ENCODE results near the gene ASGR2.
"Not testable (repeated sequence)": the region's sequence is repeated elsewhere in the genome, so short reads cannot be mapped to it uniquely, and the experiment has no call there.

Gene ASGR2

GRCh38 chr17:7097940-7098339 is 16.7 kb downstream of the ASGR2 start:
- DNase-seq: no peak

GRCh38 chr17:7095625-7096024 is 19.0 kb downstream of the ASGR2 start:
- DNase-seq: peak; percentile 6

- no peak for DNase-seq
Measured at GRCh38 chr17:7094652-7095019, 20.0 kb downstream of the ASGR2 start.

- not testable (repeated sequence) for DNase-seq
Measured at GRCh38 chr17:7091311-7092005, 23.2 kb downstream of the ASGR2 start.

GRCh38 chr17:7089570-7089969 is 25.1 kb downstream of the ASGR2 start:
- DNase-seq: not testable (repeated sequence)

GRCh38 chr17:7088442-7088841 is 26.2 kb downstream of the ASGR2 start:
- not testable (repeated sequence) for DNase-seq

GRCh38 chr17:7084088-7084487 is 30.5 kb downstream of the ASGR2 start:
- DNase-seq: no peak

- no peak for DNase-seq
Measured at GRCh38 chr17:7083592-7083991, 31.0 kb downstream of the ASGR2 start.

- no peak for DNase-seq
Measured at GRCh38 chr17:7081341-7082062, 33.1 kb downstream of the ASGR2 start.

- DNase-seq: no peak
Measured at GRCh38 chr17:7080456-7081041, 34.1 kb downstream of the ASGR2 start.

GRCh38 chr17:7079581-7080455 is 34.8 kb downstream of the ASGR2 start, which contains the start of gene CLEC10A:
CLEC10A (minus strand) TSS chr17:7080251; CDS start chr17:7078812, 1,439 bp downstream.
- no peak for DNase-seq

GRCh38 chr17:7078711-7079110 is 35.9 kb downstream of the ASGR2 start:
- DNase-seq: no peak

GRCh38 chr17:7077911-7078546 is 36.6 kb downstream of the ASGR2 start:
- DNase-seq: no peak

GRCh38 chr17:7074931-7075330 is 39.7 kb downstream of the ASGR2 start:
- DNase-seq: no peak

GRCh38 chr17:7072406-7072805 is 42.2 kb downstream of the ASGR2 start:
- DNase-seq: no peak

GRCh38 chr17:7070712-7071111 is 43.9 kb downstream of the ASGR2 start:
- DNase-seq: no peak

GRCh38 chr17:7068268-7068667 is 46.4 kb downstream of the ASGR2 start:
- no peak for DNase-seq

GRCh38 chr17:7067198-7067597 is 47.4 kb downstream of the ASGR2 start:
- no peak for DNase-seq

- DNase-seq: no peak
Measured at GRCh38 chr17:7064261-7064660, 50.4 kb downstream of the ASGR2 start.

GRCh38 chr17:7063518-7064094 is 51.0 kb downstream of the ASGR2 start:
- DNase-seq: no peak

GRCh38 chr17:7060165-7060891 is 54.3 kb downstream of the ASGR2 start:
- DNase-seq: no peak
